HepG2 (cell line): Measurements from ENCODE around the gene SP6. TPM values are rescaled to one million over a fixed set of nuclear protein-coding genes. Genes with fewer than 3 reads are reported as not detected.

Experiments
- ATF5 ChIP-seq: sonication (generic); formaldehyde crosslinking; IDR thresholded peaks from 2 replicates; pipeline ENCODE4 v1.4.0; 2020; ENCODE audit warnings: mild to moderate bottlenecking, low read depth, missing genetic modification reagents
- ETV6 ChIP-seq: sonication (generic); formaldehyde crosslinking; conservative IDR thresholded peaks from 2 replicates; pipeline ENCODE4 v1.4.0; 2020; ENCODE audit warnings: missing genetic modification reagents
- FOXK1 ChIP-seq: sonication (generic); formaldehyde crosslinking; IDR thresholded peaks from 2 replicates; pipeline ENCODE4 v1.4.0; 2020; ENCODE audit warnings: low read depth, missing genetic modification reagents, borderline replicate concordance
- JUNB ChIP-seq: sonication (generic); formaldehyde crosslinking; IDR thresholded peaks from 2 replicates; pipeline ENCODE4 v1.8.0; 2022; ENCODE audit warnings: missing genetic modification reagents, mild to moderate bottlenecking, borderline replicate concordance
- KDM1A ChIP-seq: IDR thresholded peaks from 2 replicates; pipeline ENCODE4 v1.6.1; 2016; ENCODE audit warnings: missing compliant biosample characterization
- MTA1 ChIP-seq: sonication (generic); formaldehyde crosslinking; IDR thresholded peaks from 2 replicates; pipeline ENCODE4 v1.4.0; 2020; ENCODE audit warnings: missing genetic modification reagents, mild to moderate bottlenecking, borderline replicate concordance
- NFIC ChIP-seq: IDR thresholded peaks from 2 replicates; pipeline ENCODE4 v1.6.1; 2012; ENCODE audit warnings: mild to moderate bottlenecking, low read length, inconsistent platforms
- NR3C1 ChIP-seq: sonication (generic); formaldehyde crosslinking; IDR thresholded peaks from 2 replicates; pipeline ENCODE4 v1.4.0; 2020; ENCODE audit warnings: missing genetic modification reagents
- PBX2 ChIP-seq: IDR thresholded peaks from 2 replicates; pipeline ENCODE4 v1.6.1; 2016; ENCODE audit warnings: control low read depth
- PRDM15 ChIP-seq: sonication (generic); formaldehyde crosslinking; IDR thresholded peaks from 2 replicates; pipeline ENCODE4 v1.4.0; 2020; ENCODE audit warnings: missing genetic modification reagents
- RFX3 ChIP-seq: IDR thresholded peaks from 2 replicates; pipeline ENCODE4 v1.6.1; 2016; ENCODE audit warnings: missing biosample characterization, missing genetic modification reagents
- RNF2 ChIP-seq: fragments of 450-650 bp; conservative IDR thresholded peaks from 2 replicates; pipeline ENCODE4 v1.6.1; 2016; ENCODE audit warnings: low read depth
- SALL1 ChIP-seq: sonication (generic); formaldehyde crosslinking; IDR thresholded peaks from 2 replicates; pipeline ENCODE4 v1.8.0; 2022; ENCODE audit warnings: mild to moderate bottlenecking, missing genetic modification reagents
- TSC22D2 ChIP-seq: sonication (generic); formaldehyde crosslinking; IDR thresholded peaks from 2 replicates; pipeline ENCODE4 v1.5.1; 2020; ENCODE audit warnings: missing genetic modification reagents, mild to moderate bottlenecking, borderline replicate concordance
- ZBTB20 ChIP-seq: sonication (generic); formaldehyde crosslinking; IDR thresholded peaks from 2 replicates; pipeline ENCODE4 v1.8.1; 2023; ENCODE audit warnings: missing genetic modification reagents, low read depth, mild to moderate bottlenecking, borderline replicate concordance
- ZBTB33 ChIP-seq: sonication (generic); formaldehyde crosslinking; IDR thresholded peaks from 2 replicates; pipeline ENCODE4 v1.4.0; 2020; ENCODE audit warnings: missing genetic modification reagents
- ZNF180 ChIP-seq: sonication (generic); formaldehyde crosslinking; IDR thresholded peaks from 2 replicates; pipeline ENCODE4 v1.4.0; 2020; ENCODE audit warnings: low read depth, missing genetic modification reagents, borderline replicate concordance
- ZNF34 ChIP-seq: sonication (generic); formaldehyde crosslinking; IDR thresholded peaks from 2 replicates; pipeline ENCODE4 v1.4.0; 2020; ENCODE audit warnings: mild to moderate bottlenecking, missing genetic modification reagents, borderline replicate concordance
- ZNF766 ChIP-seq: sonication (generic); formaldehyde crosslinking; IDR thresholded peaks from 2 replicates; pipeline ENCODE4 v1.5.0; 2020; ENCODE audit warnings: missing genetic modification reagents, borderline replicate concordance
- ZSCAN20 ChIP-seq: sonication (generic); formaldehyde crosslinking; IDR thresholded peaks from 2 replicates; pipeline ENCODE4 v1.4.0; 2020; ENCODE audit warnings: missing genetic modification reagents, mild to moderate bottlenecking, borderline replicate concordance
- polyA plus RNA-seq, 8 experiments: library from polyadenylated mRNA; depleted of rRNA in 3 of 8; stranded (reverse) in 7 of 8; unstranded in 1 of 8; fragments of >200 nt; fragmentation: Illumina TruSeq in 4 of 8; extraction: Trizol in 4 of 8; gene quantifications; 2 replicates each; pipeline versions ENCODE4 v1.2.1 to v1.2.3, GENCODE V29; 2011 to 2016; ENCODE audit warnings: low read depth in 4 of 8, missing spikeins in 1 of 8, mixed read lengths in 1 of 8; ENCODE audit not compliant: insufficient read depth in 1 of 8
- total RNA-seq, 5 experiments: library from RNA; depleted of rRNA; stranded (reverse); fragments of >200 nt; fragmentation: Illumina TruSeq; extraction: Trizol; gene quantifications; 2 replicates each; pipeline ENCODE4 v1.2.3, GENCODE V29; 2016; ENCODE audit warnings: low read depth in 1 of 5

Gene SP6
- total and polyA plus RNA-seq, 2 of the 13 experiments (the other 11 are each of a cell fraction or from before 2014, with no cell fraction given), result 0.07 TPM

GRCh38 chr17:47831003-47831933 is 19.7 kb downstream of the SP6 start, which contains the start of the genes LRRC46 and MRPL10 (continued):
- TF ChIP-seq ATF5 (CRISPR knock-in tag) (no peak), RNF2 (0 out of 2 replicates have a peak, but pooled peaks have one; percentile 31), ZBTB20 (CRISPR knock-in tag) (peak; percentile 80; the same call in 1 of the 2 replicates), ZNF180 (CRISPR knock-in tag) (no peak), JUNB (CRISPR knock-in tag) (no peak), PBX2 (CRISPR knock-in tag) (no peak), NR3C1 (CRISPR knock-in tag) (no peak), ZNF34 (peak; percentile 89; the same call in 1 of the 2 replicates), ZBTB33 (CRISPR knock-in tag) (peak; percentile 57; the same call in 1 of the 2 replicates), ZNF766 (CRISPR knock-in tag) (no peak), FOXK1 (CRISPR knock-in tag) (peak; percentile 86), KDM1A (peak; percentile 66; the same call in 1 of the 2 replicates), NFIC (no peak), SALL1 (CRISPR knock-in tag) (peak; percentile 93), ZSCAN20 (CRISPR knock-in tag) (no peak), MTA1 (CRISPR knock-in tag) (no peak; the same call in 1 of the 2 replicates), ETV6 (CRISPR knock-in tag) (peak; percentile 38; the same call in 1 of the 2 replicates), RFX3 (peak; percentile 96), TSC22D2 (CRISPR knock-in tag) (0 out of 2 replicates have a peak, but pooled peaks have one; percentile 67), PRDM15 (CRISPR knock-in tag) (no peak)
